HG02678 (cell line): ENCODE data around the gene PLEKHH2.

ENCODE experiments used
- ATAC-seq: cut with Tn5 transposase; IDR thresholded peaks from one replicate; pipeline ENCODE4 v1.9.1; 2021; ENCODE audit warnings: mild to moderate bottlenecking, moderate library complexity; ENCODE audit not compliant: unreplicated experiment

The PLEKHH2 gene

DNA sequence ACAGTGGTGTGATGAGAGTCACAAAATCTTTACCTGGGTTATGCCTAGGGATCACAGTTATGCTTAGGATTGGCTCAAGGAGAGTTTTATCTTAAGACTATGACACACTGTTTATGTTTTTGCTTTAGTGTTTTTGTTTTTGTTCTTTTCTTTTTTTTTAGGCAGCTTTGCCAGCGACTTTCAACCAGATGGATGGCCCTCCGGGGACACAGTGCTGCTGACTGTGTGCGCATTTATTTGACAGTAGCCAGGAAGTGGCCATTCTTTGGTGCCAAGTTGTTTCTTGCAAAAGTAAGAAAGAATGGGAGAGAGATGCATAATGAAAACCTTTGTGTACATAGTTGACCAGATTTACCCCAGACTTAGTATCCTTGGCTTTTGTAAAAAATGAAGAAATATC is 121.7 kb downstream of the PLEKHH2 start:
- no peak for ATAC-seq

DNA sequence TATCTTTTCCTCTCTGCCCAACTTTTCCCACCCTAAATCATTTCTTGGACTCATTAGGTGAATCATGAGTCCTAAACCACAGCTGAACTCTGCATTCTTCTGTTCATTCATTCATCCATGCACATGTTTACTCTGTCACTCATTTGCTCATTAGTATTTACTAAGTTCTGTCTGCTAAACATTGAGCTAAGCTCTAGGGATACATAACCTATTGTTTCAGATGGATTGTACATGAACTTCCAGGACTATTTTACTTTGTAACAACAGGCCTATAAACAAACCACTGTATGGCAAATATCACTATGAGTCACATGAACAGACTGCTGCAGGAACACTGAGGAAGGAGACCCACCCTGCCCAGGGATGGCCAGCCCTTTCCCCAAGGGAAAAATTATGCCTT is 122.1 kb downstream of the PLEKHH2 start:
- ATAC-seq, result no peak

DNA sequence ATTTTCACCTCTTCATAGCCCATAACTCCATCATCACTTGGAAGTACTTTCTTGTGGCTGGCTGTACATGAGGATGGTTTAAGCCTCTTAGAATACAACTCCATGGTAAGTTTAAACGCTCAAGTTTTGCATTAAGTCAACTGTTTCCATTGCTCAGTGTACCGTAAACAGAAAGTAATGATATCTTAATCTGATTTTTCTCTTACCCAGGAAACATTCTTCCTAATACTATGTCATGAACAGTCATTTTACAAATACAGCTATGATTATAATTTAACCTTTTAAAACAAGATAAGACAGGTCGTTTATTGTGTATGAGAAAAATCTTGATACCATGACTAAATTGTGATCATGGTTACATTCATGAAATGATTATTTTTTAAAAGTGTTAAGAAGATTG is 125.2 kb downstream of the PLEKHH2 start:
- no peak for ATAC-seq

DNA sequence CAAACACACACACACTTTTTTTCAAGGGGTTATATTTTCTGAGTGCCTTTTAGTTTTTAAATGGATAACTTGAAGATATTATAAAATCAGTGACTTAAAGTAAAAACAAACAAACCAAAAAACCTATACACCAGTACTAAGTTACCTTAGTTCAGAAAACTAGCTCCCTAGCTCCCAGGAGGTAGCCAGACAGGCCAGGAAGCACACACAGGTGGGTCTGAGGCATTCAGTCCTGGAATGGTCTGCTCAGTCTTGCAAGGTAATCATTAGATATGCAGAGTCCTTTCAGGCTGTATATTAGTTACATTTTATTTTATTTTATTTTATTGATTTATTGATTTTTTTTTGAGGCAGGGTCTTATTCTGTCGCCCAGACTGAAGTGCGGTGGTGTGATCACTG is 126.0 kb downstream of the PLEKHH2 start:
- no peak for ATAC-seq

DNA sequence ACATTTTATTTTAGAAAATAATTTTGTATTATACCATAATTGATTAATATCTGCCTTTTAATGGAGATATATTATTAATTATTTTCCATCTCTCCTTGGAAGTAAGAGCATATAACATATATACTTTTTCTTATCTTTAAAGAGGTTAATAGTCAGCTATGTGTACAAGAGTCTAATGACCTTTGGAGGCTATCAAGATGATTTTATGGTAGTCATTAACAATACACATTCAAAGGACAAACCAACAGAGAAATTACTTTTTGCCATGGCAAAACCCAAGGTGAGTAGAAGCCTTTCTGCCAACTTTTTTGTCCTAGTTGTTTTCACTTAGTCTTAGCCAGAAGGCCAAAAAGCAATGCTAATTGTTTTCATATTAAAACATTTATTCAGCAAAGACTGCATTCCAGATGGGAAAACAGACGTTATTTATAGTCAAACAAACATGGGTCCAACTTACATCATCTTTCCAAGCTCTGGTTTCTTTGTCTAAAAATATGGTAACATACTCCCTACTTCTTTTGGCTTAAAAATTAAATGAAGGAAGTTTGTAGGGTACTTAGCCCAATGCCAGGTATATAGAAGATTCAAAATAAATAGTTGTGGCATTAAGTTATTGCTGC is 127.1 kb downstream of the PLEKHH2 start:
- no peak for ATAC-seq

DNA sequence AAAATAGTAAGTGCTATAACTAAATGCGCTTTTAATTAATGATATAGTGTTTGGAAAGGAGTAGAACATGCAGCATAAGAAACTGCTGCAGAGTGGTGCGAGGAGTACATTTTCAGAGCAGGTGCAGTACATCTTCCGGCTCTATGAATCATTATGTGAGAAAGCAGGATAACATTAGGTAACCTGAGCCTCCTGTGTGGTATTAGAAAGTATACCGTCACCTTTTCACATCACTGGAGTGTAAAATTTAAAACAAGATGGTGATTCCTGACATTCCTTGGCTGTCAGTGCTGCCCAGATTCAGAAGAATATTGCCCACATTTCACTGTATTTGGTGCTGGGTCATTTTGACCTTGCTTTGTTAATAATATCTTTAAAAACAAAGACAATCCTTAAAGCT is 128.9 kb downstream of the PLEKHH2 start:
- no peak for ATAC-seq

DNA sequence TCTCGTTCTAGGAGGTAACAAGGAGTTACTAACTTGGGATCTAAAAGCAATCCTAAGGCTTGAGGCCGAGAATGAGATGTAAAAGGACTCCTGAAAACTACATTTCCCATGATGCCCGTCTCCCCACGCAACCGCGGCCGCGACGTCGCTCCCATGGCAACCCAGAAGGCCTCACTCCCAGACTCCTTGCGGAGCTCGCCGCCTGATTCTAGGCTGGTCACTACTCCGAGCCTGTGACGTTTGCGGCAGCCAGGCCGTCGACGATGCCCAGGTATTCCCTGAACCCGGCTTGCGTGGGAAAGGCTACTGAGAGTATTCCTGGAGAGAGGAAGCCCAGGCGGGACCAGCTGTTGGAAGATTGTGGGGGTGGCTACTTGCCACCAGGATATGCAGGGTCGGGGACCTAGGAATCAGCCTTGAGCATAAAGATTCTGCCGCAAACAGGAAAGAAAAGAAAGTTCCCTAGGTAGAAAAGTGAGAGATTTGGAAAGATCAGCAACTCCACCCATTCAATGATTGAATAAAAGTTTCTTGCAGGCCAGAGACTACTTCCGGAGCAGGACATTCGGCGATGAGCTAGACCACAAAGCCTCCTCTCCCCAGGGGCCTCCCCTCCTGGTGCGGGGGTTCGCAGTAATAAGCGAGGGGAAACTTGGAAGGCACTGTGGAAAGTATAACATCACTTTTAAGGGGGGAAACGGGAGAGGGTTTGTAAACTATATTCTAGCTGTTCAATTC is 137.0 kb downstream of the PLEKHH2 start, which contains the start of gene DYNC2LI1:
DYNC2LI1 (plus strand) TSS at position 164 of the 738 bp plus-strand sequence; CDS start at position 264, 100 bp downstream.
- ATAC-seq, result peak; percentile 99

DNA sequence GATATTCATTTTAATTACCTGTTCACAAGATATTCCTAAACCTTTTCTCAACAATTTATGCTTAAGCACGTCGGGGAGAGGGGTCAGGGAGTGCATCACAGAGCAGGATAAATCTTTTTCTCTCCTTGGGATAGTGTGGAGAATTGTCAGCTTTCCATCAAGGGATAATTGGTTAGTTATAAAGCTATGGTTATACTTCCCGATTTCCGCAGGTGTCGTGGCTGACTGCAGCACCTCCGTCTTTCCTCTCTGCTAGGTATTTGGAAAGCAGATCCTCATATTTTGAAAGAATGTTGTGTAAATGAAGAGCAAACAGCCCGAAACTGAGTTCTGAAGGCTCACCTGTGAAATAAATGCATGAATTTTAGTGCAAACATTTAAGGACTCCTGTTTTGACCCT is 137.6 kb downstream of the PLEKHH2 start:
- ATAC-seq, result no peak

DNA sequence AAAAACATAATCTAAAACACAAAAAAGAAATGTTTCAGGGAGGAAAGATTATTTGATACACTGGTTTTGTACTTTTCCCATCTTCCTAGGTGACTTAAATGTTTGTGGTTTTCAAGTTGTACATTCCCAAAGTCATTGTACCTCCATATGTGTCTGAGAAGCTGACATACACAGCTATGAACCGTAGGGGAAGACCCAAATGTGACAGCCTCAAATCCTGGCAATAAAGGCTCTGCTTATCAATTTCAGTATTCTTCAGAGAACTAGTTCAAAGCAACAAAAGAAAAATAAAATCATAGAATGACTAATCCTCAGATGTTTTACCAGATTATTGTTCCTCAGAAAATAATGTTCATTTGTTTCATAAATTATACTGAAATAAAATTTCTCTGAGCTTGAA is 139.3 kb downstream of the PLEKHH2 start:
- no peak for ATAC-seq

DNA sequence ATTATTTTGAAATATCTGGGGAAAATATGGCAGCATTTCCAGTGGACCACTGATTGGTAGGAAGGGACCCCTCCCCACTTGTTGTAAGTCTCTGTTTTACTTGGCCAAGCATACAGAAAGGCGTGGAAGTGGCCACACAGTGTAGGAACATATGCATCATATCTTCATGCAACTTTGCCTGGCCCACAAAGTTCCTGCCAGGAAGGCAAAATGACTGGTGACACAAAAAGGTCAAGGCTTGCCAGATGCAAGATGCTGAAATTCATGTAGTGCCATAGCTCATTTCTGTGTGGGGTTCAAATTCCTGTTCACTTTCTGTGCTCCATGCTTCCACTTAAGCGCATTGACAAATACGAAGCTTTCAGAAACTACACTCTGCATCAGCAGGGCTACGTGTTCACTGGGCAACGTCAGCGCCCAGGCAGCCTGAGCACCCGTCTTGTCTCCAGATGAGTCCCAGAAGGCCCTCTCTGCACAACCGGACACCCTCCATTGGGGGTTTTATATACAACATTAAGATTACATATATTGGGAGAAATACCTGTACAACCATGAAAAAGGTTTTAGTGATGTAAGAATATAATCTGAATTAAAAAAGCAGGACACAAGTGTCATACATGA is 140.4 kb downstream of the PLEKHH2 start:
- no peak for ATAC-seq

DNA sequence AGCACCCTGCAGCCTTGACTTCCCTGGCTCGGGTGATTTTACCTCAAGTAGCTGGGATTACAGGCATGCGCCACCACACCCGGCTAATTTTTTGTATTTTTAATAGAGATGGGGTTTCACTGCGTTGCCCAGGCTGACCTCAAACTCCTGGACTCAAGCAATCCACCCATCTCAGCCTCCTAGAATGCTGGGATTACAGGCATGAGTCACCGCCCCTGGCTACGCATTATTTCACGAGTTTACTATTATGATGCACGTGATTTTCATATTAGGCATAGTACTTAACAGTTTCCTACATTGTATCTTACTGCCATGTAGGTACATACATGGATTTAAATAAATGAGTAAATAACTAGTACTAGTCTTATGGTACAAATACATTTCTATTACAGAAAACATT is 141.2 kb downstream of the PLEKHH2 start:
- no peak for ATAC-seq

DNA sequence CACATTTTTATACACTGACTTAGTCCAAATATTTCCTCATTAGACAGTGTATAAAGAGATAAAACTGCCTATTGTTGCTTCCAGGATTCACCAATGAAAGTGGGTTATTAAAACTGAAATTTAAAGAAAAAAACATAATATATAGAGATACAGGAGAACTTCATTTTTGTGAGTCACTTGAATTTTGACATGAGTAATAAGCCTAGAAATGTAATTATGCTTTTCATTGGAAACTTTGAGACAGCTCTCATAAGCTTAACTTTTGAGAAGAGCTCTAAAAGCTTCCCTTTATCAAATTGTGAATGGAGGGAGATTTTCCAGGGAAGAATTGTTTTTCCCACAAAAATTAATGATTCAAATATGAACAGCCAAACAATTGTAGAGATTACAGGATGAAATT is 150.8 kb downstream of the PLEKHH2 start:
- no peak for ATAC-seq

DNA sequence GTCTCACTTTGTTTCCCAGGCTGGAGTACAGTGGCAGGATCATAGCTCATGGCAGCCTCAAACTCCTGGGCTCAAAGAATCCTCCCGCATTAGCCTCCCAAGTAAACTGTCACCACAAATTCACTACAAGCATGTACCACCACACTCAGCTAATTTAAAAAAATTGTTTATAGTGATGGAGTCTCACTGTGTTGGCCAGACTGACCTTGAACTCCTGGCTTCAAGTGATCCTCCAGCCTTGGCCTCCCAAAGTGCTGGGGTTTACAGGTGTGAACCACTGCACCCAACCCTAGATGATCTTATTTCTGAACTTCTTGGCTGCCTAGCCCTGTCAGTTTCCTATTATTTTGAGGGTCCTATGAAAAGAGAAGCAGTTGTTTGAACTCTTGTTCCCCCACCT is 151.6 kb downstream of the PLEKHH2 start:
- ATAC-seq, result no peak

DNA sequence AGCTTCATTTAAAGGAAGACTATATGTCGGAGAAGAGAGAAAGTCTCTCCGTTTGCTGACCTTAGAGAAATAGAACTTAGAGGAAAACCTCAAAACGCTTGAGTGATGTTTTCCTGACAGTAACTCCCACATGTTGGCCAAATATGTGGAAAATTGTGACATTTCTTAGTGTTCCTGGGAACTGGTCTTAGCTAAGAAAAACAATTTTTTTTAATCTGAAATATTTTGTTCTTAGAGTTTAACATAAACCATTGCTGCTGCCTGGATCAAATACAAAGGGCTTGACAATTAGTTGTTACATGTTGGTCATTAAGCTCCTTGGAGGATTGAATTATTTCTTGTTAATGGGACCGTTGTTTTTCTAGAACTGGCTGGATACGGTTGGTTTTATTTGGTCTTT is 153.1 kb downstream of the PLEKHH2 start:
- no peak for ATAC-seq

DNA sequence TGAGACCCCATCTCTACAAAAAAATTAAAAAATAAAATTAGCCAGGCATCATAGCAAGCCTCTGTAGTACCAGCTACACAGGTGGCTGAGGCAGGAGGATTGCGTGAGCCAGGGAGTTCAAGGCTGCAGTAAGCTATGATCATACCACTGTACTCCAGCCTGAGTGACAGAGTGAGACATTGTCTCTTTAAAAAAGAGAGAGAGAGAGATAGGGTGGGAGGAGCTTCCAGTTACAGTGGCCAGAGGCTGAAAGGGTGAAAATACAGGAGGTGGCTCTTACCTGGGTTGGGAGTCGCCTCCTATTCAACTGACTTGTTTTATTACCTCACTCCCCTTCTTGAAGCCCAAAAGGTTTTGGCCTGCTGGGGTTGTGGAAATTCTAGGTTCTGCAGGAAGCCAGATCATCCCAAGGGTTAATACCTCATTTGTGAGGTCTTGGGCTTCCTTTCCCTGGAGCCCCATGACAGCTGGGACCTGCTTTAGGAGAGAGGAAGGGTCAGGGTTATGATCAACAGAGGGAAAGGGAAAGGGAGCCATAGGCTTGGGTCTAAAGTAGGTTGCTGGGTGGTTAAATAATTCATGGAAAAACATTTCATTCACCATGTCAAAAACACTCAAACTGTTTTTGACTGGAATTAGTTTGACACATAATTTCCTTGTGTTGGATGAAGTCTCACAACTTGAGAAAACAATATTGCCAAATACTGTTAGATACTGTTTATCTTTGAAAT is 154.1 kb downstream of the PLEKHH2 start:
- ATAC-seq, result no peak

DNA sequence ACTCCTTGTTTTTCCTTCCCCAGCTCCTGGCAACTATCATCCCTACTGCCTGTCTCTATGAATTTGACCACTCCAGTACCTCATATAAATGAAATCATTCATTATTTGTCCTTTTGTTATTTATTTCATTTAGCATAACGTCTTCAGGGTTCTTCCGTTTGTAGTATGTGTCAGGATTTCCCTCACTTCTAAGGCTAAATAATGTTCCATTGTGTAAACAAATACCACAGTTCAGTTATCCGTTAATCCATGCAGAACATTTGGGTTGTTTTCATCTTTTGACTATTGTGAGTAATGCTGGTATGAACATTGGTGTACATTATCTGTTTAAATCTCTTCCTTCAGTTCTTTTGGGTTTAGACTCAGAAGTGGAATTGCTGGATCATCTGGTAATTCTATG is 155.6 kb downstream of the PLEKHH2 start:
- ATAC-seq, result peak; percentile 59

DNA sequence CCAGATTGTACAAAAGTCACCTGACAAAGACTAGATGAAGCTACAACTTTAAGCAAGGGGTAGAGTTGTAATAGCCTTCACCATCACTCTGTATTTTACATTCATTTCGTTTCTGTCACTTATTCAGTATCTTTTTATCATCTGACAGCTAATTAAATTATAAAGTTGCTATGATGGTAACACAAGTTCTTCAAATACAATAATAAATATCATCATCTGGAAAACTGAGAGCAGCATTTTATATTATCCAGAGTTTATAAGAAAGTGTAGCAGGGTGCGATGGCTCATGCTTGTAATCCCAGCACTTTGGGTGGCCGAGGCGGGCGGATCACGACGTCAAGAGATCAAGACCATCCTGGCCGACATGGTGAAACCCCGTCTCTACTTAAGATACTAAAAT is 157.9 kb downstream of the PLEKHH2 start:
- ATAC-seq, result no peak

DNA sequence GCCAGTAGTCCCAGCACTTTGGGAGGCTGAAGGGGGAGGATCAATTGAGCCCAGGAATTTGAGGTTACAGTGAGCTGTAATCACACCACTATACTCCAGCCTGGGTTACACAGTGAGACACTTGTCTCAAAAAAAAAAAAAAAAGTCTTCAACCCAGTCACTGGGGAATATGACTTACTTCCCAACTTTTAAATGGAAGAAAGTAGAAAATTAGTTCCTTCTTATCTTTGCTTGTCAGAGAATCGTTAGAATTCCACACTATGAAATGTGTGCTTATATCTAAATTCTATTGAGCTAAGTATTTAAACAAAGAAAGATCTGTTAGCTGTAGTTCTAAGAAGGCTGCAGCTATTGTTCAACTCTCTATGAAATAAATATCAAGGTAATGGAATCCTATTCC is 159.1 kb downstream of the PLEKHH2 start:
- ATAC-seq, result no peak

DNA sequence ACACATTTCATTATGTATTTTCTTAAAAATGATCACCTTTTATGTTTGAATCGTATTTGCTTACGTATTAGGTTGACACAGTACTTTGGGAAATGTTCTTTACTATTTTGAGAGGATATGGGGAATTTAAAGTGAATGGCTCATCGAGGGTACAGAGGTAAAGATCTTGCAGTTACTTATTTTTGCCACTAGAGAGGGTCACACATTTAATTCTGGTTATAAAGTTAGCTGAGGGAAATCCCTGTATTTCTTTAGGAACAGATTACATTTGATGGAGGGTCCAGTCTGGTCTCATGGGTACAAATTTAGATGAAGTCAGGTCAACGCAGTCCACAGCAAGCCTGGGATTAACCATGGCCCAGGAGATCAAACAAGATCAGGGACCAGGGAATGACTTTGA is 161.2 kb downstream of the PLEKHH2 start:
- ATAC-seq, result no peak

DNA sequence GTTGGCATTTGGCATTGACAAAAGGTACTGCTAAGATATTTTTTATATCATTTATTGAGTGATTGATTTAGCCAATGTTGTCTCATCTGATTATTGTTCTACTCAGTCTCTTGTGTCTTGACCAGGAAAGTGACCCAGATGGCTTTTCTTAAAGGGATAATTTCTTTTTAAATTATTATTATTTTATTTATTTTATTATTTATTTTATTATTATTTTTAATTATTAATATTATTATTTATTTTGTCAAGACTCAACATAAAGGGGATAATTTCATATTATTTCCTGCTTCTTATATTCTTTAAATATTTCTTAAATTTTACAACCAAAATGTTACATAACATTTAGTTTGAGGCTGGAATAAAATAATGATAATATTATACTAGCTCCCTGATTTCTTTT is 163.8 kb downstream of the PLEKHH2 start:
- no peak for ATAC-seq

DNA sequence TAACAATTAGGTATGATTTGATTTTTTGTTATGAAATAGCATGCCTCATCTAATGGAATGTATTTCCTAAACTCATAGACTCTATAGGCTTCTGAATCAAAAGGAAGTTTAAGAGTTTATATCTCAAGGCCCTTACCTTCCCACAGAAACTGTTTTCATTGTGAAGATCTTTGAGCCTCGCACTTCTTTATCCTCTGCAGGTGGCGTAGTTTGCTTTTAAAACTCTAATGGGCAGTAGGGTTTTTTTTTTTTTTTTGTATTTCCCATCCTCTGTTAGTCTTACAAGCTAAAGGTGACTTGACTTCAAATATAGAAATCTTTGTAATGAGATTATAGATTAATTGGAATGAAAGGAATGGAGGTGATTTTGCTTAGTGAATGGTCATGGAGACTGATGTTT is 165.1 kb downstream of the PLEKHH2 start:
- no peak for ATAC-seq

DNA sequence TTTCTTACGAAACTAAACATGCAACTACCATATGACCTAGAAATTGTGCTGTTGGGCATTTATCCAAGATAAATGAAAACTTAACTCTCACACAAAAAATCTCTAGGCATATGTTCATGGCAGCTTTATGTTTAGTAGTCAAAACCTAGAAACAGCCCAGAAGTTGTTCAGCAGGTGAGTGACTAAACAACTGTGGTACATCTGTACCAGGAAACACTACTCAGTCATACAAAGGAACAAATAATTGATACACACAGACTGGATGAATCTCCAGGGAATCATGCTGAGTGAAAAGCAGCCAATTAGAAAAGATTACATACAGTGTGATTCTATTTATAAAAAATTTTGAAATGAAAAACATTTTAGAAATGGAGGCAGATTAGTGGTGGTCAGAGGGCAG is 166.1 kb downstream of the PLEKHH2 start:
- no peak for ATAC-seq
